ENCODE results near the gene GPC5.
"Not testable (repeated sequence)": the region's sequence is repeated elsewhere in the genome, so short reads cannot be mapped to it uniquely, and the experiment has no call there.

Gene GPC5

DNA sequence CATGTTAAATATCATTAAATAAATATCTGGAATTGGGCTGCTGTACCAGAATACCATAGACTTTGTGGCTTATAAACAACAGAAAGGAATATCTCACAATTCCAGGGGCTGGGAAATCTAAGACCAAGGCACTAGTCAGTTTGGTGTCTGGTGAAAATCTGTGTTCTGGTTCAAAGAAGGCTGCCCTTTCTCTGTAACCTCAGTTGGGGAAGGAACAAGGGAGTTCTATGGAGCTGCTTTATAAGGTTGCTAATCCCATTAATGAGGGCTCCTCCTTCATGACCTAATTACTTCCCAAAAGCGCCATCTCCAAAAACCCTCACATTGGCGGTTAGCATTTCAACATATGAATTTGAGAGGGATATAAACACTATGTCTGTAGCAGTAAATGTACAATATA is 480.9 kb downstream of the GPC5 start:
- DNase-seq (ENCODE audit: low read depth) = no peak

DNA sequence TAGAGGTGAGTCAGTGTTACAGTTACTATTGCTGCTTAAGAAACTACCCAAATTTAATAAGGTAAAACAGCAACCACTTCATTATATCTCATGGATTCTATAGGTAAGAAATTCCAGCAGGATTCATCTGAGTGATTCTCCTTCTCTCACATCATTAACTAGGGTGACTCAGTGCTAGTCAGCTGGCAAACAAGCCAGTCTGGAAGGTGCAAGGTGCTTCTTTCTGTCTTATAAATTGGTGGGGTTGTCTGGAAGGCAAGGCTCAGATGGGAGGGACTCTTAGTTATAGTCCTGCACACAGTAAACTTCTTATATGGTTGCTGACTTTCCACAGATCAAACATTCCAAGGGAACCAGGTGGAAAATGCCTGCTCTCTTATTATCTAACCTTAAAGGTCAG is 484.5 kb downstream of the GPC5 start:
- DNase-seq (ENCODE audit: low read depth) = no peak

DNA sequence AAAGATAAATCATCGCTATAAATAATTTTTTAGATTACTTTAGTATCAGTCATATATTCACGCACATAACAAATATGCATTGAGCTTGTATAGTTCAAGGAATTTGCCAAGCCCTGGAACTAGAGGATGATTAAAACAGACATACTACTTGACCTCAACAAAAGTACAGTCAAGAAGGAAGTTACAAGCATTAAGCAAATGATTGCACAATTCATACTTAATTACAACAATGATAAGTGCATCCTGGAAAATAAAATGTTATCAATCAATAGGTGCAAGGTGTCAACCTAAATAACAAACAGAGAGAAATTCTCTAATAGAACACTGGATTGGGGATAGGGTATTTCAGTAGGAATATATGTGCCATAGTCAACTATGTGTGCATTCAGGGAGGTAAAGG is 491.2 kb downstream of the GPC5 start:
- no peak for DNase-seq (ENCODE audit: low read depth)

DNA sequence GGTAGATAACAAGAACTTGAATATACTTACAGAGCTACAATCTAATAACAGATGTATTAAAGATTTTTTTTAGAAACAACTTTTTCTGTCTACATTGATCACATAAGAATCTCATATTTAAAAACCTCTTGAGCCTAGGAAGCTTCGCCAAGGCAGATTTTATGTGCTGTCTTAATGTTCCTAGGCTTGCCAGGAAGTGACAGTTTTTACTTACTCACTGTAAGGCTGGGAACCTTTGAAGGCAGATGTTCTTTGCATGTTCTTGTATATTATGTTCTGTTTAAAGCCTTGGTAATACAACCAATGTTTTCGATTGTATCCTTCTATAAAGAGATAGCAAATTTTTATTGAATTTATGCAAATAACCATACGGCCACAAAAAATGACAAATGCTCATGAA is 492.7 kb downstream of the GPC5 start:
- DNase-seq (ENCODE audit: low read depth) = no peak

DNA sequence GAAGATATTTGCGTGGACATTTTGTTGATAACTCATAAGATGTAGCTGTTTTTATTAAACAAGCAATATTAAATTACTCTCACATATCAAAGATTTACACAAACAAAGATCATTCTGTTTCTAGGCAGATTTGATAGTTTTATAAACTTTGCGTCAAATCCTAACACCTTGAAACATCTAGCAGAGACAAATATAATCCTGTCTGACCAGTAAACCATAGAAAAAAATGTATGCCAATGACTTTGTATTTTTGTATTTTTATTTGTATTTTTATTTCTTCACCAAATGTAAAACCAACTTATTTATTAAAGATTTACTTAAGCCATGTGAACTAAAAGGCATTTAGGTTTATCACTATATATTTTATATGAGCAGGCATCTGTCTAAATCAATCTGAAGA is 494.6 kb downstream of the GPC5 start:
- no peak for DNase-seq (ENCODE audit: low read depth)

DNA sequence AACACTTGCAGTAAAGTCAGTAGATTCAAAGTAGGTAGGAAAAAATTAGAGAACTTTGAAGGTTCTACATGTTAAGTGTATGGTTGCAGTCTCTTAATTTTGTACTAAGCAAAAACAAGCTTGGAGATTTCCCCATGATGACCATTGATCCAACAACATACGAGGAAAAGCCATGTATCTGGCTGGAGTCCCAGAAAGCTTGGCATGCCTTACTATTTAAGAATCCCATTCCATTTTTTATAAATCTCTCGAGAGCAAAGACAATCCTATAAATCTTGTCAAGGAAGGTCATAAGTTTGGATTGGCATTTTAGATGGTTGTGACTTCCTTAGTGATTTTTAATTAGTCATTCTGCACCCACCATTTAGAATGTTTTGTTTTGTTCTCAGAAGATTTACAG is 495.9 kb downstream of the GPC5 start:
- no peak for DNase-seq (ENCODE audit: low read depth)

DNA sequence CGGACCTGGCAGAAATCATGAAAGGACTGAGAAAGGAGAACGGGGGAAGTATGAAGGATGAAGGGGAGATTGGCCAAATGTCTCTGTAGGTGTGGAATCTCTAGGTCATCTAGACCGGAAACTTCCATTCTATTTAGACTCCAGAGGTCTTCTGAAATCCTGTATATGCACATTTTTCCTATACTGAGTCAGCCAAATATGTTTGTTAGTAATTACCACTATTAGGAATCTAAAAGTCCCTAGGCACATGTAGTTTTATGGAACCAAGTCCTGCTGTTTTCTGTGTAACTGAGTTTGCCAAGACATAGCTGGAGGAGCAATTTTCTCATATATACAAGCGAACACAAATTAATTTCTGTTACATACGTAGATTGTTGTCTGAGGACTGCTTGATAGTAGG is 498.1 kb downstream of the GPC5 start:
- DNase-seq (ENCODE audit: low read depth) = no peak

DNA sequence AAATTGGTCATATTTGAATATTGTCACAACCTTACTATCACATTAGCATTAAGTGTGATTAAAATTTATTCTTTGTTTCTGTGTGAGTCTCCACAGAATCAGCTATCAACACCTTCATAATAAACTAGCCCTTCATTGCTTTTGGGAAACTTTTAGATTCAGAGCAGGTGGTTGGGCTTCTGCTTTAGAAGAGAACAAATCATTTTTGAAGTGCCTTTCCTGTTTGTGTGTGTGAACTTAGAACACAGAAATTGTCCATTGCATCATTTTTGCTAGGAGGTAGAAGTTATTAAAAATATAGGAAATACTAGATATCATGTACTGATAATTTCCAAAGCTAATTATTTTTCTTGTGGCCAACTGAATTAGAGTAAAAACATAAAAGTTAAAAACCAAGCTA is 500.6 kb downstream of the GPC5 start:
- DNase-seq (ENCODE audit: low read depth) = not testable (repeated sequence)

DNA sequence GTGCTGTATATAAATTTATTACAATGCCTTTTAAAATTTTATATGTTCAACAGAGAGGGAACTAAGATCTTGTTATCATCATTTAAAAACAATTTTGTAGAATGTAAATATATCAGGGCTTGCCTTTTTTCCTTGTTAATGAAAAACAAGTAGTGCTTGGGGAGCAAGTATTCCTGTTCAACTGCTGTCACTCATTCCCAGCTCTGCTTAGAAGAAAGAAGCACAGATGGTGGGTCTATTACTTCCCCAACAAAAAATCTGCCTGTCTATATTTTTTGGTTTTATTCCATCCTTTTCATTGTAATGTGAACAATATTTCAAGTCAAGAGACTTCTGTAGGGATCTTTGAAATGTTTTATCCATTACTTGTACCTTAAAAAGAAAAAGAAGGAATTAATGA is 503.9 kb downstream of the GPC5 start:
- no peak for DNase-seq (ENCODE audit: low read depth)

DNA sequence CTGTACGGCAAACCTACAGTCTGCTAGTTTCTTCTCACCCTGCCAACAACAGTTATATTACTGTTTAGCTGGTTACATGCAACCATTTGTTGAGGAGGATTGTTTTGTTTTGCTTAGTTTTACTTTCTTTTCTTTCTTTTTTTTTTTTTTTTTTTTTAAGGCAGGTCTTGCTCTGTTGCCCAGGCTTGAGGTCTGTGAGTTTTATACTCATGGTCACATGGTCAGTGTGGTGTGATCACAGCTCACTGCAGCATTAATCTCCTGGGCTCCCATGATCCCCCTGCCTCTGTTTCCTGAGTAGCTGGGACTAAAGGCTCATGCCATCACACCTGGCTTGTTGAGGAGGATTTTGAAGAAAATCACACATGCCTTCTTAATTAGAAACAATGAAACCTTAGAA is 505.6 kb downstream of the GPC5 start:
- no peak for DNase-seq (ENCODE audit: low read depth)

DNA sequence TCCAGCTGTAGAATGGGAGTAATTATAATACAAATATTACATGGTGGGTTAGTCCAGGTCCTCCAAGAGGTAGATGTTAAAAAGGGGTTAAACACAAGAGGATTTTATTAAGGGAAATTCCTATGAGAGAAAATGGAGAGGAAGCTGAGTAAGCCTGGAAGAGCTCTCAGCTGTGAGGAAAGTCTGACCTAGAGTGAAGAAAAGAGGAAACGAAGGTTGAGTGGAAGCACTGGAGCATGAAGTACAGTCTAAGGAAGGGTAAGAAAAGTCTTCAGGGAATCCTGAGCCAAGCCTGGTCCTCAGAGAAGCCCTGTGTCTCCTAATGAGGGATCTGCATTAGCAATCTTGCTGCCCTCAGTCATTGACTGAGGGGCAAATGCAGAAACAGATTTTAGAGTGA is 506.2 kb downstream of the GPC5 start:
- DNase-seq (ENCODE audit: low read depth) = no peak

DNA sequence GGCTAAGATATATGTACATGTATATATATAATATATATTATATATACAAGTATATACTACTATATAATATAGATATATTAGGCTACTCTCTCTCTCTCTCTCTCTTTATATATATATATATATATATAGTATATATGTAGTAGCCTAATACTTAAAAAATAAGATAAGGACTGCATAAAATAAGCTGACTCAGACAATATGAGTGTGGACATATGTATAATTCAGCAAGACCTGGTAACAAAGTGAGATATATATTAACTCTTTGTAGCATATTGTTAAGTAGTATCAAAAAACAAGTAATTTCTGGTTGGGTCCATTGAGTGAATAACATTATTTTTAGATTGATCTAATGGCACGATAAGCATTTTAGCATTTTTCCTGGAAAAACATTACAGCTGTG is 509.0 kb downstream of the GPC5 start:
- DNase-seq (ENCODE audit: low read depth) = no peak

DNA sequence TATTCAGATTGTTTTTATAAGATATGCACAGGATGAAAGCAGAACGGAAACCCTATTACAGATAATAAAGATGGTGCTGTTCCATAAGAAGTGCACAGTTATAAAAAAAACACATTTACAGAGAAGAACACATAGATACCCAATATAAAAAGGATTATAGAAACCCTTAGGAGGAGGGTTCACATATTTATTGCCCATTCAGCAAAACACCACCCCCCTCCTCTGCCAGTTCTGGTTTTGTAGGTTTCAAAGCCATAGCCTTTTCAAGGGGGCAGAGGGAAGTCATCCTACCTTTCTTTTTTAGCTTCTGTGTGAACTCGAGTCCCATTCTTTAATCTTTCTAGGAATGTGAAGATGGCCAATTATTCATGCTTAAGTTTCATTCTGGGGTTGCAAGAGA is 511.2 kb downstream of the GPC5 start:
- no peak for DNase-seq (ENCODE audit: low read depth)

DNA sequence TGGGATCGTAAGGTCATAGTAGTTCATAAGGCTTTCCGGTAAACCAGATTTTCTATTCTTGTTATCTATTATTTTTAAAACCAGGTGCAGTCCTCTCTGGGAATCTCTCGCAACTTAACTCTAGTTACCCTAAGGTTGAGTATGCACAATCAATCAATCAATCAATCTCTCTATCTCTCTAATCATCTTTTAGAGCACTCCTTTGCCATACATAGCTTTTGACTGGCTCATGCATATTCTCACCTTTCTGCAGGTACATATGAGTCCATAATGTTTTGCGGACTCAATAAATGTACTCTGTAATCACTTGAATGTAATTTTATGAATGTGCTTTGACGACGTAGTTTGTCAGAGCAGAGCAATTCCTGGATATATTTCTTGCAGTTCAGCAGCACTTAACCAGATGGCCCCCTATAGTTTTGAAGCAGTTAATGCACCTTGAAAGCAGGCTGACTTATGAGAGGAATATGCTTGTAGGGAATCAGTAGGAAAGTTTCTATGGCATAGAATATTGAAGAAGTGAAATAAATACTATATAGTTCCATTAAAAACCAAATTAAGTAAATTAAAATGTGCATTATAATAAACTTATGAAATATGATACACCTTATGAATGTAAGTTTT is 524.7 kb downstream of the GPC5 start:
- no peak for DNase-seq (ENCODE audit: low read depth)

DNA sequence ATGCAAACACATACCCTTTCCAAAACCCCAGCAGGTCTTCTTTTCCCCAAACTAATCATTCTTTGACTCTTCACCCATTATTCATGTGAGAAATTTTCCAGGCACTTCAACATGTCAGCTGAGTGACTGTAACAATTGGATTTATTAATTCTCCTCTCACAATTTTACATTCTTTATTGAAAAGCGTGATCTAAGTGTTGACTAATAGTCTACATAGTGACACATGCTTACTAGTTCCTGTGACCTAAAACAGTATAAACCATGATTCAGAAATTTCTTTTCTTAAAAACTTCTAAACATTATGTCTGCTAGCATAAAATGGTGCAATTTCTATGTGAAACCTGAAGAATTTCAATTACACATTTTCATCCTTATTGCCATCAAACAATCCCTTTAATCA is 532.3 kb downstream of the GPC5 start:
- no peak for DNase-seq (ENCODE audit: low read depth)

DNA sequence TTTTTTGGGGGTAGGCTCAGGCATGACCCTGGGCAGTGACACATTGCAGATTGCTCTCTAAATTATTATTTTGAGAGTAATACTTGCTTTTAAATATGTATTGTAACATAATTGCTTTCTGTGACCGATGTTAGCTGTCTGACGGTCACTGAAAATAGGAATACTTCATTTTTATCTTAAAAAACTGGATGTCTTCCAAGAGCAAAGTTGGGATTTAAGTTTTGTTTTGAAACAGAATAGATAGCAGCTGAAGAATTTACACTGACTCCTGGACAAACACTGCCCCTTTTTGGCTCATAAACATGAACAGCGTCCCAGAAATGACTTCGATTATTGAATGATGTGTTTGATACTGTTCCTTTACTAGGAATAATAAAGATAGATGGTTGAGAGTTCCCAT is 535.9 kb downstream of the GPC5 start:
- no peak for DNase-seq (ENCODE audit: low read depth)

DNA sequence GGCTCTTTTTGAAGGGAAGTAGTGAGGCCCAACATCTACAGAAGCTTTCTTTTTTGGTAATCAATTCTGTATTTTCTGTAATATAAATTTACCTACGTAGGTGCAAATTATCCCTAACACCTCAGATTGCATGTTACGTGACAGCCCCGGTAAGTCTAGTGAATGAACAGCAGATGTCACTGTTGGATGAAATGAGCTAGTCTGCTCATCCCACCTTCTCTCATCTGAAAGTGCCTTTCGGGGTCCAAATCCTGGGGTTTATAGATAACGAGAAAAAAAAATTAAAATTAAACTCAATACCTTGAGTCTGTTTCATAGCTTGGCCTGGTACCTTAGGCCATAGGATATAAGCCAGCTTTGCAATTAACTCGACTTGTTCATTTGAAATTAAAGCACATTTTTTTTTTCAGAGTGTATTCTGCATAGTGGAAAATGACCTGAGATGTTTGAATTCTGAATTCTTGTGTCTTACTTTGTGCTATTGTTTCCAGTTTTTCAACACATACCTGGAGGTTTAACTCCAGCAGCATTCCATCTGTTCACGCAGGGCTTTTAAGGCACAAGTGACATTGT is 548.2 kb downstream of the GPC5 start:
- DNase-seq (ENCODE audit: low read depth) = no peak

DNA sequence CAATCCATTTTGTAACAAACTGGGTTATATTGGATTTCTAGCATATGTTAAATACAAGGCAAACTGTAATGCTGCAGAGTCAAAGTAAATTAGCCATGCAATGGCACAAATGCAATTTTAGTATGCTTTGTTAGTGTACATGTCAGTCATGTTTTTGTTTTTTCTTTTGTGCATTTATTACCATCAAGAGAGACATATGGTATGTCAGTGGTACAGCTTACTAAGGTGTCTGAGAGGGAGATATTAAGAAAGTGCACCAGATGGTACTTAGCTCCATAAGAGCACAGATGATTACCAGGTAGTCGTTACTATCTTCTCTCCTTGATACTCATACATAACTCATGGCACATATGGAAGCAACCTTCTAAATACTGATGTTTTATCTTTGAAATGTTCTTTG is 550.3 kb downstream of the GPC5 start:
- no peak for DNase-seq (ENCODE audit: low read depth)

DNA sequence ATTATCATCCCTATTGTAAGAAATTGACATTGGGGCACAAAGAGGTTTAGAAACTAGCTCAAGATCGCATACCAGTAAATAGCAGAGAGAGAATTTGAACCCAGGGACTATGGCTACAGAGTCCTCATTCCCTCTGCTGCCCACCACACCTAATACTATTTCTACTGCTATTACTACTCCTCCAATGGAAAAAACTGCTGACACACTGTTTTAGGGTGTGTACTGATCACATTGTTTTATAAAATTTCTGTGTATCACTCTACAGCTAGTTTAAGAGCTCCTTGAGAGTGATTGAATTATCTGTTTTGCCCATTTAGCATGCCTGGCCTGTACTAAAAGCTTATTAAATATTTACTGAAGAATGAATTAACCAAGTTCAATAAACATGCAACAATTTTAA is 552.4 kb downstream of the GPC5 start:
- DNase-seq (ENCODE audit: low read depth) = no peak

DNA sequence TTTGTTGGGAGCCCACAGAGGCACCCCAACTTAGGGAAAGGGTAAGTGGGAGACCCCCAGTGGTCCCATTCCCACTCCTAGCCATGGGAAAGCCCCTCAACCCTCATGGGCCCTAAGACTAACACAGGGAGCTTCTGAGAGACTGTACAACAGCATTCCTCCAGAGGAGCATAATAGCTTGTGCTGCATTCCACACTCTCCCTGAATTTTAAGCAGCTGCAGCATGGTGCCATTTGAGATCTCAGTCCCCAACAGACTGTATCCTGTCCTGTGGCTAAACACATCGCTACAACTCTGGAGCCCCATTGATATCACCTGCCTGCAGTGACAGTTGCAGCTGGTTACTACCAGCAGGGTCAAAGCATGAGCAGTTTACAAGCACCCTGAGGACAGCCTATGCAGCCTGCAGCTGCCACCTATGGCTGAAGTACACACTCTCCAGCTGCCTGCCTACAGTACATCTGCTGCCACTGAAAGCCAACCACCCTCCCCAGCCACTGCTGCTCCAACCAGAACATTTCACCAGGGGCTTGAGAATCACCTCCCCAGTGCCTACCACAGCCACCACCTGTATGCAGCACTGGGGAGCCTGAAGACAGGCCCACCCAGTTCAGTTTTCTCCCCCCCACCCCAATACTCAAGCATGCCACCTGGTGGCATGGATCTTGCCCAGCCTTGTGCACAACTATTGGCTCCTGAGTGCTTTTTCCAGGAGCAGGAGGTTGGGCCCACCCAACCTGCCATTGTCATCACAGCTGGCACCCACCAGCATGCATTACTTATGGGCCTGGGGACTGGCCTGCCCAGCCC is 557.3 kb downstream of the GPC5 start:
- no peak for DNase-seq (ENCODE audit: low read depth)

DNA sequence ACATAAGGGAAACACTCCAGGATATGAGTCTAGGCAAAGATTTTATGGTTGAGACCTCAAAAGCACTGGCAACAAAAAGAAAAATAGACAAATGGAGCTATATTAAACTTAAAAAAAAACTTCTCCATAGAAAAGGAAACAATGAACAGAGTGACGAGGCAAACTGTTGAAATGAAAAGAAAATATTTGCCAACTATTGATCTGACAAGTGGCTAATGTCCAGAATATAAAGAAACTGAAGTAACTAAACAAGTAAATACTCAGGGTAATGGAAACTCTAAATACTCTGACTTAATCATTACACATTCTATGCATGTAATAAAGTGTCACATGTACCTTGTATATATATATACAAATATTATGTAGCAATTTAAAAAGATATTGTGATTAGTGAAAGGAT is 562.5 kb downstream of the GPC5 start:
- no peak for DNase-seq (ENCODE audit: low read depth)

DNA sequence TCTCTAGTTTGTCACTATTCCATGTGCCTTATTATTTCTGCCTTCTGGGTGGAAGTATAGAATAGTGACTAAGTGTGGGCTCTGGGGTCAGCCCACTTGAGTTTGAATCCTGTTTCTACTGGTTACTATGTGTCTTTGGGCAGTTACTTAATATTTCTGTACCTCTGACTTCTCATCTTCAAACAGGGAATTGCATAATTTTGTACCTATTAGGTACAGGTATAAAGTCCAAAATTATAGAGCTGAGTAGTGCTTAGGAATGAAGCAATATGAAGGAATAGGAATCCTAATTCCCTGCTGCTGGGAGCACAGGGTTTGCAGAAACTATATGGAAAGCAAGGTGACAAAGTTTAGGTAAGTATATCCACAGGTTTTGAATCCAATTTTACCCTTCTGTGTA is 564.5 kb downstream of the GPC5 start:
- no peak for DNase-seq (ENCODE audit: low read depth)

DNA sequence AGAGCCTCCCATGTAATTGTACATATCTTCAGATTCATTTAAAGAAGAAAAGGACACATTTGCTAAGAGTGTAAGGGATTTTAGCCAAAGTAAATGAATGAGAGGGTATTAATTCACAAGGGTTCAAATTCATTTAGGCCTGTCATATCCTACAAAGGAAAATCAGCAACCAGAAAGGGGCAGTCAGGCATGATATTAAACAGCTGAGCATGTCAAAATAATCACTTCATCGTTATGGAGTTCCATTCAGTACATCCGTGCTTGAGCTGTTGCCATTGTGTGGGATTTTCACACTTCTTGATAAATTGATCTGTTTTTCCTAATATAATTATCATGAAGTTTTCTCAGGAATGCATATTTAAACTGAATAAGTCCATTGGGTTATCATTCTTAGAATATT is 567.1 kb downstream of the GPC5 start:
- DNase-seq (ENCODE audit: low read depth) = no peak

DNA sequence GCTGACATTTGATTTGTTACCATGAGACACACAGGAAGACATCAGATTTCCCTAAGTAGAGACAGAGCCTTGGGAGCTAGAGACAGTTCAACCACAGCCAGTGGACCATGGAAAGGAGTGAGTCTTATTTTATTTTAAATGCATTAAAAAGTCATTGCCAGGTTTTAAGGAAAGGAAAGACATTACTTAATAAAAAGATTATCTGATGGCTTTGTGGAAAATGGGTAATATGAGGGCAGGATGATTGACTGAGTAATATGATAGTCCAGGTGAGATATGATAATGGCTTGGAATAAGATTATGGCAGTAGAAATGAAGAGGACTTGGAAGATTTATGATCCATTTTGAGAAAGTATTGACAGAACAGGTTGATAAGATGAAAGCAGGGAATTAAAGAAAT is 580.1 kb downstream of the GPC5 start:
- no peak for DNase-seq (ENCODE audit: low read depth)
